ES-I3 (cell line): ENCODE data around the gene TMEM72.

ENCODE experiments used
- H3K36me3 ChIP-seq: 2 replicates; pipeline ENCODE4 v1.6.1; 2013; ENCODE audit warnings: mild to moderate bottlenecking, low read length, control low read depth, moderate library complexity; ENCODE audit not compliant: insufficient read depth
- H3K4me1 ChIP-seq: 2 replicates; pipeline ENCODE4 v1.6.1; 2013; ENCODE audit warnings: mild to moderate bottlenecking, control low read depth, low read length; ENCODE audit not compliant: insufficient read depth
- H3K9ac ChIP-seq: 2 replicates; pipeline ENCODE4 v1.6.1; 2013; ENCODE audit warnings: low read depth, mild to moderate bottlenecking, low read length, moderate library complexity
- H3K9me3 ChIP-seq: 2 replicates; pipeline ENCODE4 v1.6.1; 2013; ENCODE audit warnings: mild to moderate bottlenecking, low read length, moderate library complexity; ENCODE audit not compliant: control insufficient read depth, insufficient read depth

The TMEM72 gene

GRCh38 chr10:44939691-44940401, 28.7 kb downstream of the TMEM72 start:
- H3K9me3 ChIP-seq = peaks cover 12% of the 10 kb centered on the region; the same call in 1 of the 2 replicates
- no peak overlapping the region for H3K9ac ChIP-seq
- H3K36me3 ChIP-seq = no peaks in the 10 kb centered on the region
- H3K4me1 ChIP-seq = no peaks in the 10 kb centered on the region

- H3K9ac ChIP-seq = no peak overlapping the region
- H3K9me3 ChIP-seq = peaks cover 15% of the 10 kb centered on the region; the same call in 1 of the 2 replicates
- no peaks in the 10 kb centered on the region for H3K36me3 ChIP-seq
- no peaks in the 10 kb centered on the region for H3K4me1 ChIP-seq
These were observed 33.2 kb downstream of the TMEM72 start for GRCh38 chr10:44944354-44944753.

GRCh38 chr10:44946205-44946604, 35.1 kb downstream of the TMEM72 start:
- Histone ChIP-seq H3K4me1 (peaks cover 3% of the 10 kb centered on the region; the same call in 1 of the 2 replicates), H3K9ac (no peak overlapping the region), H3K9me3 (peaks cover 15% of the 10 kb centered on the region; the same call in 1 of the 2 replicates), H3K36me3 (no peaks in the 10 kb centered on the region)

- H3K9me3 ChIP-seq = peaks cover 7% of the 10 kb centered on the region; the same call in 1 of the 2 replicates
- H3K4me1 ChIP-seq = peaks cover 3% of the 10 kb centered on the region
- H3K9ac ChIP-seq = no peak overlapping the region
- H3K36me3 ChIP-seq = no peaks in the 10 kb centered on the region
These were observed 36.4 kb downstream of the TMEM72 start for GRCh38 chr10:44947371-44948152.

- H3K9ac ChIP-seq = no peak overlapping the region
- H3K9me3 ChIP-seq = peaks cover 6% of the 10 kb centered on the region; the same call in 1 of the 2 replicates
- peaks cover 14% of the 10 kb centered on the region for H3K4me1 ChIP-seq
- no peaks in the 10 kb centered on the region for H3K36me3 ChIP-seq
These were observed 37.5 kb downstream of the TMEM72 start for GRCh38 chr10:44948642-44949041.

- H3K36me3 ChIP-seq = no peaks in the 10 kb centered on the region
- no peak overlapping the region for H3K9ac ChIP-seq
- peaks cover 5% of the 10 kb centered on the region; the same call in 1 of the 2 replicates for H3K9me3 ChIP-seq
- H3K4me1 ChIP-seq = peaks cover 14% of the 10 kb centered on the region
These were observed 38.1 kb downstream of the TMEM72 start for GRCh38 chr10:44949127-44949802.

GRCh38 chr10:44949915-44950314, 38.8 kb downstream of the TMEM72 start:
- Histone ChIP-seq H3K9me3 (peaks cover 3% of the 10 kb centered on the region; the same call in 1 of the 2 replicates), H3K4me1 (peaks cover 14% of the 10 kb centered on the region), H3K9ac (no peak overlapping the region), H3K36me3 (no peaks in the 10 kb centered on the region)

- H3K4me1 ChIP-seq = peaks cover 14% of the 10 kb centered on the region
- peaks cover 3% of the 10 kb centered on the region; the same call in 1 of the 2 replicates for H3K9me3 ChIP-seq
- H3K36me3 ChIP-seq = no peaks in the 10 kb centered on the region
- H3K9ac ChIP-seq = no peak overlapping the region
These were observed 39.4 kb downstream of the TMEM72 start for GRCh38 chr10:44950326-44951225.

GRCh38 chr10:44951576-44952226, 40.6 kb downstream of the TMEM72 start:
- no peak overlapping the region for H3K9ac ChIP-seq
- H3K36me3 ChIP-seq = no peaks in the 10 kb centered on the region
- peaks cover 14% of the 10 kb centered on the region for H3K4me1 ChIP-seq
- H3K9me3 ChIP-seq = no peaks in the 10 kb centered on the region

- H3K9ac ChIP-seq = no peak overlapping the region; the same call in 1 of the 2 replicates
- H3K4me1 ChIP-seq = peaks cover 14% of the 10 kb centered on the region
- no peaks in the 10 kb centered on the region for H3K36me3 ChIP-seq
- no peaks in the 10 kb centered on the region for H3K9me3 ChIP-seq
These were observed 41.7 kb downstream of the TMEM72 start for GRCh38 chr10:44952779-44953231.

- no peaks in the 10 kb centered on the region for H3K36me3 ChIP-seq
- no peak overlapping the region for H3K9ac ChIP-seq
- peaks cover 20% of the 10 kb centered on the region for H3K4me1 ChIP-seq
- H3K9me3 ChIP-seq = no peaks in the 10 kb centered on the region
These were observed 42.9 kb downstream of the TMEM72 start for GRCh38 chr10:44954042-44954441.

- H3K4me1 ChIP-seq = peaks cover 18% of the 10 kb centered on the region
- no peak overlapping the region for H3K9ac ChIP-seq
These were observed 43.8 kb downstream of the TMEM72 start for GRCh38 chr10:44954962-44955361.

GRCh38 chr10:44955413-44956070, 44.4 kb downstream of the TMEM72 start:
- Histone ChIP-seq H3K36me3 (no peaks in the 10 kb centered on the region), H3K9ac (no peak overlapping the region), H3K4me1 (peaks cover 18% of the 10 kb centered on the region), H3K9me3 (no peaks in the 10 kb centered on the region)

More at GRCh38 chr10:44954962-44955361, 43.8 kb downstream of the TMEM72 start:
- Histone ChIP-seq H3K9me3 (no peaks in the 10 kb centered on the region), H3K36me3 (no peaks in the 10 kb centered on the region)
